ENCODE results near the gene ZNF862.

The ZNF862 gene

DNA sequence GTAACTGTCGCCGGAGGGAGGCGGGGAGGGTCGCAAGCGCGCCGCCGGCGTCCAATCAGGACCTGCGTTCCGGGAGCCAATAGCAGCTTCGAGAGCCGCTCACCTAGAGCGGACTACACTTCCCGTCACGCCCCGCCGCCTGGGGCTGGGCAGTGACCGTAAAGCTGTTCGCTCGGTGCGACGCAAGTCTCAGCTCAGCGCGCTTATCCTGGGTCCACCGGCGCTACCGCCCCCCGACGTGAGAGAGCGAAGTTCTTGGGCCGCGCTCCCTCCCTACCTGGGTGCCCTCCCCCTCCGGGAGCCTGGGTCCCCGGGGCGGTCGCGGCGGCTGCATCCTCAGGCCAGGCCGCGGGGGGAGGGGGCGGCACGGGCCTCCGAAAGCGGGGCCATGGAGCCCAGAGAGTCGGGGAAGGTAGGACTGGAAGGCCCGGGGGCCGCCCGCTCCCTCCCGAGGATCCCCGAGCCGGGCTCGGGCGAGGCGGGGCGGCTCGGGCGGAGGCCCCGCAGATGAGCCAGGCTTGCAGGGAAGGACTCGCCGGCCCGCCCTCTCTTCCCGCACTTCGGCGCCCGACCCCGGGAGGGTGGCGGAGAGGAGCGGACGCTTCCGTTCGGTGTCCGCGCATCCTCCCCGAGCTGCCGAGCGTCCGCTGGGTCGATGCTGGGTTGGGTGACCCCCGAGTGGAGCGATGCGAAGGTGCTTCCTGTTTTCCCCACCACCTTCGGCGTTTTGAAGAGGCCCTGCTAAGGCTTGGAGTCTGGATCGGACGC, at the start of gene ZNF862:
Gene ZNF862 (plus strand): TSS at position 152 of the 768 bp plus-strand sequence. CDS start 237 bp downstream, at position 389.
- in situ Hi-C loops (cut with MboI; ENCODE audit: low pct_unique_long_range_greater_than_20kb, low sequenced_read_pairs): no loop called here
- DNase-seq: peak; percentile 98

DNA sequence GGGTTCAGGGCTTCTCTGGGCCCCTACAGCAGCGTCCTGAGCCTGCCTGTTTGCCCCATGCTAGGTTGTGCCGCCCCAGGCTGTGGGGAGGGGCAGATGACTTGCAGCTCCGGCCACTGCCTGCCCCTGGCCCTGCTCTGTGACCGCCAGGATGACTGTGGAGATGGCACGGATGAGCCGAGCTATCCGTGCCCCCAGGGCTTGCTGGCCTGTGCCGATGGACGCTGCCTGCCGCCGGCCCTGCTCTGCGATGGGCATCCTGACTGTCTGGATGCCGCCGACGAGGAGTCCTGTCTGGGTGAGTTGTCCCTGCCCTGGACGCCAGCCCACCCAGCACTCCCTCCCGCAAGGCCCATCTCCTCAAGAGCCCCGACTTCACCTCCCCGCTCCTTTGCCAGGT, 49.1 kb upstream of the ZNF862 start:
- in situ Hi-C loops (cut with MboI; ENCODE audit: low pct_unique_long_range_greater_than_20kb, low sequenced_read_pairs): no loop called here
- DNase-seq: no peak

DNA sequence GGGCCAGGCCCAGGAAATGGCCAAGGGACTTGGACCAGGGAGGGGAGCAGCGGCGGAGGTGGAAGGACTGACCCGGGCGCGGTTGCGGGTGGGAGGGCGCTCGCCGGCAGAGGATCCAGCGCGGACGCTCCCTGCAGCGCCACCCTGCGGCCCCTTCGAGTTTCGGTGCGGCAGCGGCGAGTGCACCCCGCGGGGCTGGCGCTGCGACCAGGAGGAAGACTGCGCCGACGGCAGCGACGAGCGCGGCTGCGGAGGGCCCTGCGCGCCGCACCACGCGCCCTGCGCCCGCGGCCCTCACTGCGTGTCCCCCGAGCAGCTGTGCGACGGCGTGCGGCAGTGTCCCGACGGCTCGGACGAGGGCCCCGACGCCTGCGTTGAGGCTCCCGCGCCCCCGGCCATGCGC, 48.0 kb upstream of the ZNF862 start:
- no peak for DNase-seq
- in situ Hi-C loops (cut with MboI; ENCODE audit: low pct_unique_long_range_greater_than_20kb, low sequenced_read_pairs): no loop called here

DNA sequence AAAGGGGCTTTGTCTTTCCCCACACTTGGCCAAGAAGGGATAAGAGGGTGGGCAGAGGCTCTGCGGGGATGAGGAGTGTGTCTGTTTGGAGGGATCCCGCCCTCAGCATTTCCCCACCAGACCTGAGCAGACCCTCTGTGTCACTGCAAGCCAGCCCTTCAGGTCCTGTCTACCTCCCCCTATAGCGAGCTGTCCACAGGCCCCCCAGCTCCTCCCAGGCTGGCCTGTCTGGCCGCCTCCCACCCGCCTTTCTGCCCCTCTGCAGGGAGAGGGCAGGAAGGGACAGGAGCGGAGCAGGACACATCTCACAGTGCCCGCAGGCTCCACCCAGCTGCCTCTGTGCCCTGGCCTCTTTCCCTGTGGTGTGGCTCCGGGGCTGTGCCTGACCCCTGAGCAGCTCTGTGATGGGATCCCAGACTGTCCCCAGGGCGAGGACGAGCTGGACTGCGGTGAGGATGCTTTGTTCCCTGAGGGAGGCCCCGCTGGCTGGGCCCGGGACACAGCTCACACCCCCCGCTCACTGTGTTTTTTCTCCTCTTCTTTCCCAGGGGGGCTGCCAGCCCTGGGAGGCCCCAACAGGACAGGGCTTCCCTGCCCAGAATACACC, 47.3 kb upstream of the ZNF862 start:
- in situ Hi-C loops (cut with MboI; ENCODE audit: low pct_unique_long_range_greater_than_20kb, low sequenced_read_pairs): no loop called here
- no peak for DNase-seq

DNA sequence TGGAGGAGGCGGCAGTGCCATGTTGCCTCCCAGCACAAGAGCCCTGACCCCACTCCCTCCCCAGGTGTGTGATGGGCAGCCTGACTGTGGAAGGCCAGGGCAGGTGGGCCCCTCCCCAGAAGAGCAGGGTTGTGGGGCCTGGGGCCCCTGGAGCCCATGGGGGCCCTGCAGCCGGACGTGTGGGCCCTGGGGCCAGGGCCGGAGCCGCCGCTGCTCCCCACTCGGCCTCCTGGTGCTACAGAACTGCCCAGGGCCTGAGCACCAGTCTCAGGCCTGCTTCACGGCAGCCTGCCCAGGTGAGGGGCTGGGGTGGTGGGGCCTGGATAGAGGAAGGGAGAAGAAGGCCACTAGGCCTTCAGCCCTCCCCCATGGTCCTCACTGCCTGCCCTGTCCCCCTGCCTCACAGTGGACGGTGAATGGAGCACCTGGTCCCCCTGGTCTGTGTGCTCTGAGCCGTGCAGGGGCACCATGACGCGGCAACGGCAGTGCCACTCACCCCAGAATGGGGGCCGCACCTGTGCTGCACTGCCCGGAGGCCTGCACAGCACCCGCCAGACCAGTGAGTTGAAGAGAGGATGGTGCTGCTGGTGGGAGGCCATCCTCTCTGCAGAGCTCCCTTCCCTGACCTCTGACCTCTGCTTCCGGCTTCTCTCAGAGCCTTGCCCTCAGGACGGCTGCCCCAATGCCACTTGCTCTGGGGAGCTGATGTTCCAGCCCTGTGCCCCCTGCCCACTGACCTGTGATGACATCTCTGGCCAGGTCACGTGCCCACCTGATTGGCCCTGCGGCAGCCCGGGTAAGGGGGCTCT, 46.6 kb upstream of the ZNF862 start:
- DNase-seq: no peak
- in situ Hi-C loops (cut with MboI; ENCODE audit: low pct_unique_long_range_greater_than_20kb, low sequenced_read_pairs): no loop called here

DNA sequence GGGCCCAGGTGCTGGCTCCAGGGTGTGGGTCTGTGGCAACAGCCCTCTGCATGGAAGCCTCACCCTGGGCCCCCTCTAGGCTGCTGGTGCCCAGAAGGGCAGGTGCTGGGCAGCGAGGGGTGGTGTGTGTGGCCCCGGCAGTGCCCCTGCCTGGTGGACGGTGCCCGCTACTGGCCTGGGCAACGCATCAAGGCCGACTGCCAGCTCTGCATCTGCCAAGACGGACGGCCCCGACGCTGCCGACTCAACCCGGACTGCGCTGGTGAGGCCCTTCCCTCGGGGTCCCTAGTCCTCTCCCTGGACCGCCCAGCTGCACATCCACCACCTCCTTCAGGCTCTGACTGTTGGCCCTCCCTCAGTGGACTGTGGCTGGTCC, 46.0 kb upstream of the ZNF862 start:
- no peak for DNase-seq
- in situ Hi-C loops (cut with MboI; ENCODE audit: low pct_unique_long_range_greater_than_20kb, low sequenced_read_pairs): no loop called here

DNA sequence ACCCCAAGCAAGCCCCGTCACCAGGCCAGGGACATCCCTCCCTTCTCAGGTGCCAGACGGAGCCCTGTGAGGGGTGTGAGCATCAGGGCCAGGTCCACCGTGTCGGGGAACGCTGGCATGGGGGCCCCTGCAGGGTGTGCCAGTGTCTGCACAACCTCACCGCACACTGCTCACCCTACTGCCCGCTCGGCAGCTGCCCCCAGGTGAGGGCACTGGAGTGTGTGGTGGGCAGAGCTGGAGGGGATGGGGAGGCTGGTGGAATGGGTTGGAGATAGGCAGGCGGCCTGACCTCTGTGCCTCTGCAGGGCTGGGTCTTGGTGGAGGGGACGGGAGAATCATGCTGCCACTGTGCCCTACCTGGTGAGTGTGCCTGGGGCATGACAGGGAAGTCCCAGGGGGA, 44.9 kb upstream of the ZNF862 start:
- no peak for DNase-seq
- in situ Hi-C loops (cut with MboI; ENCODE audit: low pct_unique_long_range_greater_than_20kb, low sequenced_read_pairs): no loop called here

DNA sequence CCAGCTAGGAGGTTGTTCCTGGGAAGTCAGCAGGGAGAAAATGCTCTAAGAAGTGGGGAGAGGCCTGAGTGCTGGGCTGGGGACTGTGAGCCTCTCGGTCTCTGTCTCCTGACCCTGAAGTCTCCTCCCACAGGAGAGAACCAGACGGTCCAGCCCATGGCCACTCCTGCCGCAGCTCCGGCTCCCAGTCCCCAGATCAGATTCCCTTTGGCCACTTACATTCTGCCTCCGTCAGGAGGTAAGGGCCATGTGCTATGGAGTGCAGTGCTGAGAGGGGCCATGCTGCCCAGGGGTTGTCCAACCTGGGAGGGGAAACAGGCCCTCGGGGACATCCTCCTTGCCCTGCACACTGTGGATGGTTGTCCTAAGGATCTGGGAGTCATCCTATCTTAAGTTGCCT, 43.5 kb upstream of the ZNF862 start:
- in situ Hi-C loops (cut with MboI; ENCODE audit: low pct_unique_long_range_greater_than_20kb, low sequenced_read_pairs): no loop called here
- no peak for DNase-seq

DNA sequence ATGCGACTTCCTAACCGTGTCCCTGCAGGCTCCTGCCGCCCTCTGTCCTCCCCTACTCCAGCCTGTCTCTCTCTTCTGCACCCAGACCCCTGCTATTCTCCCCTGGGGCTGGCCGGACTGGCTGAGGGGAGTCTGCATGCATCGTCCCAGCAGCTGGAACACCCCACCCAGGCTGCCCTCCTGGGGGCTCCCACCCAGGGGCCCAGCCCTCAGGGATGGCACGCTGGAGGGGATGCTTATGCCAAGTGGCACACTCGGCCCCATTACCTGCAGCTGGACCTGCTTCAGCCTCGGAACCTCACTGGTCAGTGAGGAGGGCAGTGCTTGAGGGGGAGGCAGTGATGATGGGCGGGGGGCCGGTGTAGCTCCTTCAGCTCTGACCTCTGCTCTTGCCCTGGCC, 43.0 kb upstream of the ZNF862 start:
- in situ Hi-C loops (cut with MboI; ENCODE audit: low pct_unique_long_range_greater_than_20kb, low sequenced_read_pairs): no loop called here
- no peak for DNase-seq

DNA sequence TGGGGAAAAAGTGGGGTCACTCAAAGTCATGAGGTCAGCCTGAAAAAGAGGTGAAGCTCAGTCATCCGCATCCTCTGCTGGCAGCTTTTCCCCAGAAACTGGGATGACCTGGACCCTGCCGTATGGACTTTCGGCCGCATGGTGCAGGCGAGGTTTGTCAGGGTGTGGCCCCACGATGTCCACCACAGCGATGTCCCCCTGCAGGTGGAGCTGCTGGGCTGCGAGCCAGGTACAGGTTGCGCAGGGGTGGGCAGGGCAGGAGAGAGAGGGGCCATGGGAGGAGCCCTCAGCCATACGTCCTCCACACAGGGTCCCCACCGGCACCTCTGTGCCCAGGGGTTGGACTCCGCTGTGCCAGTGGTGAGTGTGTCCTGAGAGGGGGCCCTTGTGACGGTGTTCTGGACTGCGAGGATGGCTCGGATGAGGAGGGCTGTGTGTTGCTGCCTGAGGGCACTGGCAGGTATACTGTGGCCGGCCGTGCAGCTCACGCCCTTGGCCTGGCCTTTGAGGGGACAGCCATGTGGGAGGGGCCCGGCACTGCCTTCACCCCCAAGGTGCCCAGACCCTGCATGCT, 41.8 kb upstream of the ZNF862 start:
- in situ Hi-C loops (cut with MboI; ENCODE audit: low pct_unique_long_range_greater_than_20kb, low sequenced_read_pairs): no loop called here
- no peak for DNase-seq

DNA sequence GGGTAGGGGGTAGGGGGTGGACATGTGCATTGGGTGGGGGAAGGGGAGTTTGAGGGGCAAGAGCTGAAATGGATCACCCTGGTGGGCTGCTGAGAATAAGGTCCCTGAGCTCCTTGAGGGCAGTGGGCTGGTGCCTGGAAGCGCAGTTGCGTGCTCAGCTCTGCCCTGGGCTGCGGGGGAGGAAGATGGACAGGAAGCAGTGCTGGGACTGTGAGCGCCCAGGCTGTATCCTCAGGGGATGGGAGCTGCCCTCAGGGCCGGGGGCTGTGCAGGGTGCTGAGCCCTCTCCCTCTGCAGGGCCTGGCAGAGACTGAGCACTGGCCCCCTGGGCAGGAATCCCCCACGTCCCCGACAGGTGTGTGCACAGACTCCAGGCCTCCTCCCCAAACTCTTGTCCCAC, 40.4 kb upstream of the ZNF862 start:
- in situ Hi-C loops (cut with MboI; ENCODE audit: low pct_unique_long_range_greater_than_20kb, low sequenced_read_pairs): no loop called here
- no peak for DNase-seq

DNA sequence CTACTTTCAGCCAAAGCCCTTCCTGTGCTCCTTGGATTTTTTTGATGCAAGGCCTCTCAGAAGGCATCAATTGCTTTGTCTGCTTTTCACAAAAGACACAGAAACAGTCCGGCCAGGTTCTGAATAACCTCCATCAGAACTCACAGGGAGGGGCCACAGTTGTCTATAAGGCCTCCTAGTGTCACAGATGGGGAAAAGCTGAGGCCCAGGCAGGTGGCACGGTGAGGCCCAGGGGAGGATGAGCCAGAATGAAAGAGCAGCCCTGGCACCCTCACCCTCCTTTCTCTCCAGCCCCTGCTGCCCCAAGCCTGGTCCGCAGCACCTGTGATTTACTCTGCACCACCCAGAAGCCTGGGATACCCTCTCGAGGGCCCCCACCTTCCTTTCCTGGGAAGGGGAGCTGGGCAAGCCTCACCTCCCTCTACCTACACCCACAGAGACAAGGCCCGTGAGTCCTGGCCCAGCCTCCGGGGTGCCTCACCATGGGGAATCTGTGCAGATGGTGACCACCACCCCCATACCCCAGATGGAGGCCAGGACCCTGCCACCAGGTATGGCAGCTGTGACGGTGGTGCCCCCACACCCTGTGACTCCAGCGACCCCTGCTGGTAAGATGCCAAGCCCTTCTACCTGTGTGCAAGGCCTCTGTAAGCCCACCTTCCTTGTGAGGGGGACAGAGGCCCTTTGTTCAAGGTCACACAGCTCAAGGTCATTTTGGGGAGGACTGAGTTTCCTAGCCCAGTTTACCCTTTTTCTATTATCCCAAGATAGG, 38.6 kb upstream of the ZNF862 start:
- peak; percentile 41 for DNase-seq
- in situ Hi-C loops (cut with MboI; ENCODE audit: low pct_unique_long_range_greater_than_20kb, low sequenced_read_pairs): no loop called here

DNA sequence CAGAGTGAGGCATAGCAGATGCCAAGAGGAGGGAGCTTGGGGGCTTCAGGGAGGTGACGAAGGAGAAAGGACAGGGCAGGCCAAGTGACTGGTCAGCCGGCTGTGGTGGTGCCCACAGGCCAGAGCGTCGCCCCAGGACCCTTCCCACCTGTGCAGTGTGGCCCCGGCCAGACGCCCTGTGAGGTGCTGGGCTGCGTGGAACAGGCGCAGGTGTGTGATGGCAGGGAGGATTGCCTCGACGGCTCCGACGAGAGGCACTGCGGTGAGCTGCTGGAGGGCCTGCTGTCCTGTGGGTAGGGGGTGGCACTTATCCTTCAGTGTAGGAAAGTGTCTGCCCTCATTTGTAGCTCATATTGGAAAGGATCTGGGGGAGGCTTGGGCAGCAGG, 38.0 kb upstream of the ZNF862 start:
- DNase-seq: no peak
- in situ Hi-C loops (cut with MboI; ENCODE audit: low pct_unique_long_range_greater_than_20kb, low sequenced_read_pairs): no loop called here

DNA sequence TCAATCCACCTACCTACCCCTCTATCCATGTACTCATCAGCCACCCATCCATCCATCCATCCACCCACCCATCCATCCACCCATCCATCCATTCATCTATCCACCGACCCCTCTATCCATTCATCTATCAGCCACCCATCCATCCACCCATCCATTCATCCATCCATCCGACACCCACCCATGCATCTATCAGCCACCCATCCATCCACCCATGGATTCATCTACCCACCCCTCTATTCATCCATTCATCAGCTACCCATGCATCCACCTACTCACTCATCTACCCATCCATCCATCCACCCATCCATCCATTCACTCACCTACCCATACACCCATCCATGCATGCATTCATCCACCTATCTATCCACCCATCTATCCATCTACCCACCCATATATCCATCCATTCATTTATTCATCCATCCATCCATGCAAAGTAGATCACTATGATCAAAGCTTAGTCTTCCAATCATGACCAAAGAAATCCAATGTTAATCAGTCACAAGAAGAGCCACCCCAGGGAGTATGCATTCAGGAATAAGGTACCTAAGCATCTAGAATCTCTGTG, 37.1 kb upstream of the ZNF862 start:
- in situ Hi-C loops (cut with MboI; ENCODE audit: low pct_unique_long_range_greater_than_20kb, low sequenced_read_pairs): no loop called here

DNA sequence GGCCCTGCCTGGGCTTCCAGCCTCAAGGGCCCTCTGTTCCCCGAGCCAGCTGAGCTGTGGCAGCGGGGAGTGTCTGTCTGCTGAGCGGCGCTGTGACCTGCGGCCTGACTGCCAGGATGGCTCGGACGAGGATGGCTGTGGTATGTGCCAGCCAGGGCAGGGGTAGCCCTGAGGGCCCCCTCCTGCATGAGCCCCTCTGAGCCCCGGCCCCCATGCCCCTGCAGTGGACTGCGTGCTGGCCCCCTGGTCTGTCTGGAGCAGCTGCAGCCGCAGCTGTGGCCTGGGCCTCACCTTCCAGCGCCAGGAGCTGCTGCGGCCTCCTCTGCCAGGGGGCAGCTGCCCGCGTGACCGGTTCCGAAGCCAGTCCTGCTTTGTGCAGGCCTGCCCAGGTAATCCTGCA, 36.4 kb upstream of the ZNF862 start:
- no peak for DNase-seq
- in situ Hi-C loops (cut with MboI; ENCODE audit: low pct_unique_long_range_greater_than_20kb, low sequenced_read_pairs): no loop called here

More for the DNA sequence above, 37.1 kb upstream of the ZNF862 start:
- no peak for DNase-seq

DNA sequence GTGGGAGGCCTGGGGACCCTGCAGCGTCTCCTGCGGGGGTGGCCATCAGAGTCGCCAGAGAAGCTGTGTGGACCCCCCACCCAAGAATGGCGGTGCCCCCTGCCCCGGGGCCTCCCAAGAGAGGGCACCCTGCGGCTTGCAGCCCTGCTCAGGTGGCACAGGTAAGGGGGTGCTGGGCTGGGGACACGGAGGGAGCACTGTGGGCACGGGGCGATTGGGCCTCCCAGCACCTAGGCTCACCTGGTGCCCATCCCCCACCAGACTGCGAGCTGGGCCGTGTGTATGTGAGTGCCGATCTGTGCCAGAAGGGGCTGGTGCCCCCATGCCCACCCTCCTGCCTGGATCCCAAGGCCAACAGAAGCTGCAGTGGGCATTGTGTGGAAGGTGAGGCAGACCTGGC, 35.2 kb upstream of the ZNF862 start:
- DNase-seq: no peak
- in situ Hi-C loops (cut with MboI; ENCODE audit: low pct_unique_long_range_greater_than_20kb, low sequenced_read_pairs): no loop called here

DNA sequence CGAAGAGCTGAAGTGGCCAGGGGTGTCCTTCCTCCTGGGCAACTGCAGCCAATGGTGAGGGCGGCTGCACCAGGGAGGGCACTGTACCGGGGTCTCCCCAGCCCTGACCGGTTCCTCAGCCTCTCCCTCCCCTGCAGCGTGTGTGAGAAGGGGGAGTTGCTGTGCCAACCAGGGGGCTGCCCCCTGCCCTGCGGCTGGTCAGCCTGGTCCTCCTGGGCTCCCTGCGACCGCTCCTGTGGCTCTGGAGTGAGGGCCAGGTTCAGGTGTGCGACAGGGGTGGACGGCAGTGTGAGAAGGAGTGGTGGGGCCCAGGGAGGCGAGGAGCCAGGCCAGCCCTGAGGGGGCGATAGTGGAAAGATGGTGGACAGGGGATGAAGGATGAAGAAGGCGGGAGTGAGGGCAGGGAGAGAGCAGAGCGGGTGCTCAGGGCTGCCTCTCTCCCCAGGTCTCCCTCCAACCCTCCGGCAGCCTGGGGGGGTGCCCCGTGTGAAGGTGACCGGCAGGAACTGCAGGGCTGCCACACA, 34.6 kb upstream of the ZNF862 start:
- no peak for DNase-seq
- in situ Hi-C loops (cut with MboI; ENCODE audit: low pct_unique_long_range_greater_than_20kb, low sequenced_read_pairs): no loop called here

DNA sequence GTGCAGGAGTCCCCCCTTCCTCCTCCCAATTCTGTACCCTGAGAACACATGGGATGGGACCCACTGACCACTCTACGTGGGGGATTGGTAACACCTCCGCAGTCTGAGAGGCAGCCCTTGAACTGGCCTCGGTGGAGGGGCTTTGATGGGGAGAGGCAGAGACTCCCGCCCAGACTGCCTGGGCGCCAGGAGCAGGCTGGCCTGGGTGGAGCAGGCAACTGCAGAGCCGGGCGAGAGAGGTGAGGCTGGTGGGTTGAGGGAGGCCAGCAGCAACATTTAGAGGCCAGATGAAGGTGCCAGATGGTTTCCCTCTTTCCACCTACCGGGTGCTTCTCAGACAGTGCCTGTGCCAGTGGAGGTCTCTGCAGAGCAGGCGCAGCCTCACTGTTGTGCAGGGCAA, 34.1 kb upstream of the ZNF862 start:
- in situ Hi-C loops (cut with MboI; ENCODE audit: low pct_unique_long_range_greater_than_20kb, low sequenced_read_pairs): no loop called here
- DNase-seq: no peak

DNA sequence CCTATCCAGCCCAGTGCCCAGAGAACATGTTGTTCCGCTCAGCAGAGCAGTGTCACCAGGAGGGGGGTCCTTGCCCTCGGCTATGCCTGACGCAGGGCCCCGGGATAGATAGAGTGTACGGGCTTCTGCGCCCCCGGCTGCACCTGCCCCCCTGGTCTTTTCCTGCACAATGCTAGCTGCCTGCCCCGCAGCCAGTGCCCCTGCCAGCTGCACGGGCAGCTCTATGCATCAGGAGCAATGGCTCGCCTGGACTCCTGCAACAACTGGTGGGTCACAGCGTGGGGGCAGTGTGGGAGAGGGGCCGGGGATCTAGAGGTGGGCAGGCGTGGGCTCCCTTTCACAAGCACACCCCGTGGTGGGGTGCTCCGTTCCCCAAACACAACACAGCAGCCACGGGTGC, 31.4 kb upstream of the ZNF862 start:
- in situ Hi-C loops (cut with MboI; ENCODE audit: low pct_unique_long_range_greater_than_20kb, low sequenced_read_pairs): no loop called here
- no peak for DNase-seq
